NCI-H82 treated with DMSO at 0.1 percent for 48 hours (cell line): ENCODE data around the gene GSPT1.
A peak's percentile ranks its signal among the peaks of the same experiment; 100 is the strongest.
"Not testable (repeated sequence)": the region's sequence is repeated elsewhere in the genome, so short reads cannot be mapped to it uniquely, and the experiment has no call there.

Source experiments
- DNase-seq: peaks from one replicate; lab custom pipeline; 2025; ENCODE audit not compliant: unreplicated experiment; lab: John Stamatoyannopoulos, UW

The GSPT1 gene

GRCh38 chr16:11862489-11862888 lies 53.3 kb downstream of the GSPT1 start:
- DNase-seq = no peak

- no peak for DNase-seq
Observed at GRCh38 chr16:11857161-11857560, 58.6 kb downstream of the GSPT1 start.

GRCh38 chr16:11852092-11852809 lies 63.5 kb downstream of the GSPT1 start:
- no peak for DNase-seq

GRCh38 chr16:11851294-11852091 lies 64.3 kb downstream of the GSPT1 start, which contains the start of gene RSL1D1:
Gene RSL1D1, minus strand, starts transcription at chr16:11851542. Its CDS starts 30 bp downstream, at chr16:11851512.
- peak; percentile 76 for DNase-seq

- DNase-seq = no peak
Observed at GRCh38 chr16:11848842-11849241, 66.9 kb downstream of the GSPT1 start.

- DNase-seq = no peak
Observed at GRCh38 chr16:11844499-11844898, 71.3 kb downstream of the GSPT1 start.

- DNase-seq = no peak
Observed at GRCh38 chr16:11843861-11844260, 71.9 kb downstream of the GSPT1 start.

GRCh38 chr16:11843206-11843605 lies 72.5 kb downstream of the GSPT1 start:
- no peak for DNase-seq

- no peak for DNase-seq
Observed at GRCh38 chr16:11841026-11841425, 74.7 kb downstream of the GSPT1 start.

- DNase-seq = peak; percentile 77
Observed at GRCh38 chr16:11836650-11837244, 79.0 kb downstream of the GSPT1 start.

GRCh38 chr16:11835891-11836649 lies 79.7 kb downstream of the GSPT1 start:
- peak; percentile 92 for DNase-seq

GRCh38 chr16:11835309-11835708 lies 80.4 kb downstream of the GSPT1 start:
- no peak for DNase-seq

- no peak for DNase-seq
Observed at GRCh38 chr16:11833951-11834695, 81.6 kb downstream of the GSPT1 start.

- DNase-seq = no peak
Observed at GRCh38 chr16:11828696-11829095, 87.1 kb downstream of the GSPT1 start.

GRCh38 chr16:11825520-11826165 lies 90.1 kb downstream of the GSPT1 start:
- DNase-seq = not testable (repeated sequence)

- DNase-seq = no peak
Observed at GRCh38 chr16:11824362-11824761, 91.4 kb downstream of the GSPT1 start.

GRCh38 chr16:11823645-11824044 lies 92.1 kb downstream of the GSPT1 start:
- DNase-seq = not testable (repeated sequence)

- no peak for DNase-seq
Observed at GRCh38 chr16:11819798-11820197, 96.0 kb downstream of the GSPT1 start.

- not testable (repeated sequence) for DNase-seq
Observed at GRCh38 chr16:11818970-11819369, 96.8 kb downstream of the GSPT1 start.
